GM08714 (cell line): ENCODE measurements around the gene LDLRAD3.
"Not testable (repeated sequence)": the region's sequence is repeated elsewhere in the genome, so short reads cannot be mapped to it uniquely, and the experiment has no call there.

Experiments used
- H3K4me3 ChIP-seq: fragments of 200-500 bp; sonication (Bioruptor generic); 2 replicates; pipeline ENCODE4 v1.5.1; 2014; ENCODE audit warnings: mild to moderate bottlenecking, low read length, inconsistent platforms
- ZNF274 ChIP-seq: IDR thresholded peaks from 2 replicates; pipeline ENCODE4 v1.6.1; 2012; ENCODE audit warnings: mild to moderate bottlenecking, low read depth, low read length

The LDLRAD3 gene, protein sequence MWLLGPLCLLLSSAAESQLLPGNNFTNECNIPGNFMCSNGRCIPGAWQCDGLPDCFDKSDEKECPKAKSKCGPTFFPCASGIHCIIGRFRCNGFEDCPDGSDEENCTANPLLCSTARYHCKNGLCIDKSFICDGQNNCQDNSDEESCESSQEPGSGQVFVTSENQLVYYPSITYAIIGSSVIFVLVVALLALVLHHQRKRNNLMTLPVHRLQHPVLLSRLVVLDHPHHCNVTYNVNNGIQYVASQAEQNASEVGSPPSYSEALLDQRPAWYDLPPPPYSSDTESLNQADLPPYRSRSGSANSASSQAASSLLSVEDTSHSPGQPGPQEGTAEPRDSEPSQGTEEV

DNA sequence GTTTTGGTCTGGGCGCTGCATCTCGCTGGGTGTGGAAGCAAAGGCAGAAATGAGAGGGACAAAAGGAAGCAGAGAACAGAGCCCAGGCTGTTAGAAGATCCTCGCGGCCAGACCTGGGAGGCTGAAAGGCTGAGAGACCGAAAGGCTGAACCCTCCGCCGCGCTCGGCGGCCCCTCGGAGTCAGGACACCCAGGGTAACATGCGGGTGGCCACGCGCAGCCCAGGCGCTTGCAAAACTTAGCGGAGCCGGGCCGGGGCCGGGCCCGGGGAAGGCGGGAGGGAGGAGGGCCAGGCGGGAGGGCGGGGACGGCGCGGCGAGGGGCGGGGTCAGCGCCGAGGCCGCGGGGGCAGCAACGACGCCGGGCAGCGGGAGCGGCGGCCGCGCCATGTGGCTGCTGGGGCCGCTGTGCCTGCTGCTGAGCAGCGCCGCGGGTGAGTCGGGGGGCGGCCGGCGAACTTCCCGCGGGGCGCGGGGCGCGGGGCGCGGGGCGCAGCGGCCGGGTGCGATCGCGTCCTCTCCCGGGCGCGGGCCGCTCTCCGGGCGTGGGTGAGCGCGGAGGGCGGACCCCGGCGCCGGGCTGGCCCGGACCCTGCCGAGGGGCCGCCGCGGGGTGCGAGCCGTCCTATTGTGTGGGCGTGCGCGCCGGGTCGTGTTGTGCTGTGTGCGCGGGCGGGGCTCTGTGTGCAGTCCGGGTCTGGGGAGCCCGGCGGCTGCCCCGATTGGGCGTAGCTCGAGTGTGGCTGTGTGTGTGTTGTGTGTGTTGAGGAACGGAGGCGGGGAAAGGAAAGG, at the start of gene LDLRAD3:
TSS of gene LDLRAD3 (plus strand) at position 350 of the 790 bp plus-strand sequence. CDS start at position 387, 37 bp downstream.
- no peak for TF ChIP-seq ZNF274
- peak within 1 kb of the TSS; percentile 57; the same call in 1 of the 2 replicates for H3K4me3 ChIP-seq

DNA sequence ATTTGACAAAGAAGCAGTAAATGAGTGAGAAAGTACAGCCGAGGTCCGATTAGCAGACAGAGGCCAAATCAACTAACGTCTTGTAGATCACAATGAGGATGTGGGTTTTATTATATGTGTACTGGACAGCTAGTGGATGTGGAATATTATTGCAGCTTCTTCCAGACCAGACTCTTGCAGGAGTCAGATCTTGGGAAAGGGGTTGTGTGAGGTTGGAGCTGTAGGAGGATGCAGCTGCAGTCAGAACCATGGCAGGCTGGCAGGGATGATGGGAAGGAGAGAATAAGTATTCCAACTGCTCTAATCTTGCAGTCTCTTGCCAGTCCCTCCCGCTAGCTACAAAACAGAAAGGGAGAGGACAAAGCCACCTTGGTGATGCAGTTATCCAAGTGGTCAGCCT, 46.8 kb upstream of the LDLRAD3 start:
- H3K4me3 ChIP-seq, result no peak overlapping the region
- TF ChIP-seq ZNF274, result no peak

DNA sequence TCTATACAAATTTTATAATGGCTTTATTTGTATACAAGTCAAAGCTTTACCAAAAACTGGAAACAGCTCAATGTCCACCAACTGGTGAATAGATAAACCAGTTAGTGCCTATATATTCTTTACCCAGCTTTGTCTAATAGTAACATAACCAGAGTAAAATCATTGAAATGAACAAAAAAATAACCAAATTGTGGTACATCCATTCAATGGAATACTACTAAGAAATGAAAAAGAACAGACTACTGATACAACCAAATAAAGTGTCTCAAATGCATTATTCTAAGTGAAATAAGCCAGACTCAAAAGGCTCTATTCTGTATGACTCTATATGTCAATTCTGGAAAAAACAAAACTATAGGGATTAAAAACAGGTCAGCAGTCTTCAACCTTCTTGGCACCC, 40.9 kb upstream of the LDLRAD3 start:
- no peak overlapping the region for H3K4me3 ChIP-seq

DNA sequence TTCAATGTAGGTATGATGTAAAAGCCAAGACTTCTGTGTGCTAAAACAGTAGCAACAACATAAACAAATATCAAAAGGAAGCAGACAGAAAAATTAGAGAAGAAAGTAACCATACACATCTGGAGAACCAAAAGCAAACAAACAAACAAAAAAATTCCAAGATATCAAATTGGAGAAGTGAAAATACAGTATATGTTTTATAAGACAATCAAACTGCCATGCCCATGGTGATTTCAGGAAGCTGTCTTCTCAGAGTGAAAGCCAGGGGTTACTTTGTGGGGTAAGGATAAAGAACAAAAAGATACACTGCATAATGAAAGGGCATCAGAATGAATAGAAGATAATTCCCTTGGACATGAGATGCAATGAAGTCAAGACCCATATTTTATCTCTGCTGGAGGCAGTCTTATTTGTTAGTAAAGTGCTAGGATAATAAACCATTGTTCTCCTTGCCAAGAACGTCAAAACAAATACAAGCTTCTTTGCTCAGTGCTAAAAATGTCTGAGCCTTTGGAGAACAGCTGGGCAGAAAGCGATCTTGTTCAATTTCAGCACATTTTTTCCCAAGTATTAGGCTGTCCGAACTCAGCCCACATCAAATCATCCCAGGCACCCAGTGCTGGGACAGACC, 38.1 kb upstream of the LDLRAD3 start:
- H3K4me3 ChIP-seq, result no peak overlapping the region
- TF ChIP-seq ZNF274, result no peak

More for the DNA sequence above, 40.9 kb upstream of the LDLRAD3 start:
- TF ChIP-seq ZNF274, result no peak

DNA sequence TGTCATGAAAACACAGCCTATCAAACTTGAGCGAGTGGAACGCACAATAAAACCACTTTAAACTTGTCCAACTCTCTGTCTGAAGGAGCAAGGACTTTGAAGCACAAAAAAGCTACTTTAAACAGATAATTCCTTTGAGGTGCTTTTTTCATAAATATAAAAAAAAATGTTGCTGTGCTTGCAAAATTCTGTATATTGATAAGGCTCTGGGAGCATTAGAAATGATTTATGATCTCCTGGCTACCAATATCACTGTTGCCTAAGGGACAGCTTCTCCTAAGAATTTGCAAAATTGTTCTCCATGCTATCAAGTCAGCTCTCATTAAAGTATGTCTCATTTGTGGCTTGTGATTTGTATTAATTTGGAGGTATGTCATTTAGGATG, 37.6 kb upstream of the LDLRAD3 start:
- TF ChIP-seq ZNF274, result no peak
- no peak overlapping the region for H3K4me3 ChIP-seq

DNA sequence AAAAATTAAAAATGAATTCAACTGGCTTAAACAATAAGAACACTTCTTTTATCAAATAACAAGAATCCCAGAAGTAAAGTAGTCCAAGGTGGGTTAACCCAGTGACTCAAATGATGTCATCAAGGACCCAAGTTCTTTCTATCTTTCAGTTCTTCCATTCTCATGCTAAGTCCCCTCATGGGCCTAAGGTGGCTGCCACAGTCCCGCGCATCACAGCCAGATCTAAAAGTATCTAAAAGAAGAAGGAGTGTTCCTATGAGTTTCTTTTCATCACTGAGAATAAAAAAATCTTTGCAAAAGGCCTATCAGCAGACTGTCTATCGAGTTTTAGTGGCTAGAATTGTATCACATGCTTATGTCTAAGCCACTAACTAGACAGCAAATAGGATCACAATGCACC, 37.2 kb upstream of the LDLRAD3 start:
- no peak overlapping the region for H3K4me3 ChIP-seq
- no peak for TF ChIP-seq ZNF274

DNA sequence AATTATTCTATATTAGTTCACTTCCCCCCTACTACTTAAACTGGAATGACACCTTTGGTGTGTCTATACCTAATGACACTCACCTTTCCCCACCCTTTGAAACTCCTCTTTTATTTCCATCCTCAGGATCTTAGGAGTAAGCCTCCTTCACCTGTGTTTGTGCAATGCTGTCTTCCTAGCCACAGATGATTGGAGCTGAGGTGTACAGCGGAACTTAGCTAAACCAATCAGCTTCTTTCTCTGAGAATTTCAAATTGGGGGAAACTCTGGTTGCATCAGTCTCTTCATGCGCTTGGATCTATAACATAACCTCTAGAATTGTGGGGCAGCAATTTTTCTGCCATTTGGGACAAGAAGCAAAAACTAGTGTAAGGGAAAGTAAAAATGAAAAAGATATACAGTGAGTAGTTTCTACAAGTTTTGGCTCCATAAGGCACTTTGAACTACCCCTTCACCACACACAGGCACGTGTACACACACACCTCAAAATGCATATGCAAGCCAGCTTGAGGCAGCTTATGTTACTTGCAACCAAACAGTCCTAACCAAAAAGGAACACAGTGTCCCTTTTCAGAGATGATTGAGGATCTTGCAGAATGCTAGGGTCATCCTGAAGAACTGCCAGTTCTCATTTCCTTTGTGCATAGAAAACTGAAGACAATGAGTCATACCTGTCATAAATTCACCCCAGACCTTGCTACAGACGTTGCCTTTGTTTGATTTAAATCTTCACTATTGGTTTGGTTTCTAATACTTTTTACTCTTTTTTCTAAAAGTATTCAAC, 36.0 kb upstream of the LDLRAD3 start:
- no peak overlapping the region for H3K4me3 ChIP-seq
- no peak for TF ChIP-seq ZNF274

DNA sequence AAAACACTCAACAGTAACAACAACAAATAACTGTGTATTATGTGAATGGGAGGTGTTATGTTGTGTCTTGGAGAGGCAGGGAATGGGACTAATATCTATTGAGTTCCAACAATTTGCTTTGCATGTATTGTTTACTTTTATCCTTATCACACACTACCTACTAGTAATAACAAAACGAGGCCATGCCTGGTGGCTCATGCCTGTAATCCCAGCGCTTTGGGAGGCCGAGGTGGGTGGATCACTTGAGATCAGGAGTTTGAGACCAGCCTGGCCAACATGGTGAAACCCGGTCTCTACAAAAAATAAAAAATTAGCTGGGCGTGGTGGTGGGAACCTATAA, 35.5 kb upstream of the LDLRAD3 start:
- not testable (repeated sequence) for H3K4me3 ChIP-seq

DNA sequence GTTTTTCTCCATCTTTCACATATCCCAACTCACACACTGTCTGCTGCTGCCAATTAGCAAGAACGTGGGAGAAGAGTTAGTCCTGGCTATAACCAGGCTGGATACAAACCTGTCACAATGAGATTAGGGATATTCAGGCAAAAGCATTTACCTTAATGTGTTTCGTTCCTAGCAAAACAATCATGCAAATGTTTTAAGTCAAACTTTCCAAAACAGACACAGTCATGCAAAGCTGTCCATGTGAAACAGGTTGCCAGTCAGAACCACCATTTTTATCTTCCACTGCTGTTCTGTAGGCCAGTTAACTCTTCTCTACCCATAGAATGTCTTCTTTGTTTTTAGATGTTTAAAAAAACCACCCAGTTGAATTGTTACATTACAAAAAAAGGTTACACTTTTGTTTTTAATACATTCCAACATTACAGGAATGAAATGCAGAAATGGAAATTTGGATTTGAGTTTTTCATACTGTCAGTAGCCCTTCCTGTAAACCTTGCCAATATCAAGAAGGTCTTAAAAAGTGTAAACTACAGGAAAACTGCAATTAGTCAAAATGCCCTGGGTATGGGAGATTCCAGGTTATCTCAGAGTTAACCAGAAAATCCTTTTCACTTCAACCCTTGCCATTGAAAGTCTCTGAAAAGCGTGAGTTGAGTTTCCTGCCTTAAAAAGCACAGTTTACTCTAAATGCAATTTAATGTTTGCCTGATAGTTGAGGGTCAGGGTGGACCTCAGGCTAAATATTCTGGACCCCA, 34.2 kb upstream of the LDLRAD3 start:
- TF ChIP-seq ZNF274, result no peak
- no peak overlapping the region for H3K4me3 ChIP-seq

DNA sequence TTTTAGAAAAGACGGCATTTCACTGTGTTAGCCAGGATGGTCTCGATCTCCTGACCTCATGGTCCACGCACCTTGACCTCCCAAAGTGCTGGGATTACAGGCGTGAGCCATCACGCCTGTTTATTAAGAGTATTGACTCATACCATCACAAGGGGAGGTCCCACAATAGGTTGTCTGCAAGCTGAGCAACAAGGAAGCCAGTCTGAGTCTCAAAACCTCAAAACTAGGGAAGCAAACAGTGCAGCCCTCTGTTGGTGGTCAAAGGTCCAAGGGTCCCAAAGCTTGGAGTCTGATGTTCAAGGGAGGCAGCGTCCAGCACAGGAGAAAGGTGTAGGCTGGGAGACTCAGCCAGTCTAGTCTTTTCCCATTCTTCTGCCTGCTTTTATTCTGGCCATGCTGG, 32.8 kb upstream of the LDLRAD3 start:
- no peak overlapping the region for H3K4me3 ChIP-seq
- no peak for TF ChIP-seq ZNF274

DNA sequence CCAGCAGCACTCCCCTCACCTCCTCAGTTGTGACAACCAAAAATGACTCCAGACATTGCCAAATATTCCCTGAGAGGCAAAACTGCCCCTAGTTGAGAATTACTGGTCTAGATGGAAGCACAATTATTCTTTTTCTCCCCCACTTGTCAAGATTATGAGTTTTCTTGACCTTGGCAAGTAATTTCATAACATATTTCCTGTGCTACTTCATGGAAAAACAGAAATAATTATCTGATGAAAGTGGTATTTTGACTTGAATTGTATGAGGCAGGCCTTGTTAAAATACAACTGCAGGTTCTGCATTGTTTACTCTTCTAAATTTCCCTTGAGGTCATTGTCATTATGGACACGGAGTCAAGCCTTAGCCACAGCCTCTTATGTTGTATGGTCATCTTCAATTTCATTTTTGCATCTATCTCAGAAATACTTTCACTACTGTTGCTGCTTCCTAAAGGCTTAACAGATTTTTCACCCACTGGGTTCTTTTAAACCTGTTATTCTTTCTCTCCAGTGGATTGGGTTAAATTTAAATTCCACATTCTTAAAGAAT, 32.2 kb upstream of the LDLRAD3 start:
- H3K4me3 ChIP-seq, result no peak overlapping the region
- TF ChIP-seq ZNF274, result no peak

DNA sequence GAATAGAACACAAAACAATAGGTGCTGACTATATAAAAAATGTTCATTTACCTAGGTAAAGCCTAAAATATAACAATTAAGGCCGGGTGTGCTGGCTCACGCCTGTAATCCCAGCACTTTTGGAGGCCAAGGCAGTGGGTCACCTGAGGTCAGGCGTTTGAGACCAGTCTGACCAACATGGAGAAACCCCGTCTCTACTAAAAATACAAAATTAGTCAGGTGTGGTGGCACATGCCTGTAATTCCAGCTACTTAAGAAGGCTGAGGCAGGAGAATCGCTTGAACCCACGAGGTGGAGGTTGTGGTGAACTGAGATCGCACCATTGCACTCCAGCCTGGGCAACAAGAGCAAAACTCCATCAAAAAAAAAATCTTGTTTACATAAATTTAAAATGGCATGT, 31.4 kb upstream of the LDLRAD3 start:
- H3K4me3 ChIP-seq, result not testable (repeated sequence)

DNA sequence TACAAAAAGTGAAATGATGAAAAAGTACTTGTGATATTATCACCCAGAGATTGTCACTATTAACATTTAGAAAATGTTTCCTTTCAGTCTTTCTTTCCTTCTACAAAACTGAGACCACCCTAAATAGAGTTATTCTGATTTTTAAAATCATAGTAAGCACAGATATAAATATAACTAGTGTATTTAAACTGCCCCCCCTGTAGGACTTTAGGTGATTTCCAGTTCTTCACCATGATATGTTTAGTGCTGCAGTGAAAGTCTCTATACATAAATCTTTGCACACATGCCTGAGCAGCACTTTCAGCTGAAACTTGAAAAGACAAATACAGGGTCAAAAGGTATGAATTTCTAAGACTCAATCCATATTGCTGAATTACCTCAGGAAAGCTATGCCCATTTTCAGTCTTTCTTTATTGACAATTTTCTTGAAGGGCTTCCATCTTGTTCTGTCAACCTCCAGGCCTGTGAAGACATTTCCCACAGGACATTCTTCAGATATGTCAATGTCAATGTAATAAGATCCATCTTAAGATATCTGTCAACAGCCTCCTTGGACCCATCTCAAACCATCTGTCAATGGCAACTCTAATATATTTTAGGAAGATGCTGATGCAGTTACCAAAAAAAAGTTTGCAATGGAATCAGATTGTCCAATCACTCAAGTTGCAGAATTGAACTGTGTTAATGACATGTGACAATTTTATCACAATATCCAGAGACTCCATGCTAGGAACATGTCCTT, 30.8 kb upstream of the LDLRAD3 start:
- no peak for TF ChIP-seq ZNF274
- H3K4me3 ChIP-seq, result no peak overlapping the region
